ENCODE results near the gene POLRMT. TPM values are rescaled to one million over a fixed set of nuclear protein-coding genes. Genes with fewer than 3 reads are reported as not detected.
"Not testable (repeated sequence)": the region's sequence is repeated elsewhere in the genome, so short reads cannot be mapped to it uniquely, and the experiment has no call there.

Gene POLRMT
- total and polyA plus RNA-seq, 2 experiments from 2014 or later, result 98.0 to 148 TPM

DNA sequence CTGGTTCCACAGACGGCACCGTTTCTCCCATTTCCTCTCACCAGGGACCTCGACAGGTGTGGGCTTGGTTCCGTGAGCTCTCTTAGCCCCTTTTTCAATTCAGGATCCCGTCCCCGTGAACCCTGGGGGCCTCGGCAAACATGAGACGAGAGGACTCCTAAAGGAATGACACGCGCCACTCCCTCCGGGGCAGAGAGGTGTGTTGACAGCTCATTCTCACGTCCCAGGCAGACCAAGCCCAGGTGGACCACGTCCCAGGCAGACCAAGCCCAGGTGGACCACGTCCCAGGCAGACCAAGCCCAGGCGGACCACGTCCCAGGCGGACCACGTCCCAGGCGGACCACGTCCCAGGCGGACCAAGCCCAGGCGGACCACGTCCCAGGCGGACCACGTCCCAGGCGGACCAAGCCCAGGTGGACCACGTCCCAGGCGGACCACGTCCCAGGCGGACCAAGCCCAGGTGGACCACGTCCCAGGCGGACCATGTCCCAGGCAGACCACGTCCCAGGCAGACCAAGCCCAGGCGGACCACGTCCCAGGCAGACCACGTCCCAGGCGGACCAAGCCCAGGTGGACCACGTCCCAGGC, 33.7 kb upstream of the POLRMT start:
- not testable (repeated sequence) for H3K4me3 ChIP-seq; ATAC-seq; H3K36me3 ChIP-seq (ENCODE audit: insufficient read depth); H2AFZ ChIP-seq; H3K27ac Mint-ChIP-seq; H3F3A ChIP-seq (replicated peaks; ENCODE audit: low read depth); H4K20me1 ChIP-seq (replicated peaks; ENCODE audit: insufficient read depth); H3K9me2 ChIP-seq (ENCODE audit: insufficient read depth); H3K4me3 Mint-ChIP-seq; DNase-seq (ENCODE audit: low spot score); H3K4me2 ChIP-seq; H3K36me3 Mint-ChIP-seq (ENCODE audit: low read depth); H3K4me1 ChIP-seq (ENCODE audit: insufficient read depth); H3K27ac ChIP-seq (ENCODE audit: low read depth); H3K4me1 Mint-ChIP-seq; H3K27me3 ChIP-seq (ENCODE audit: insufficient read depth); H3K79me2 ChIP-seq (replicated peaks; ENCODE audit: insufficient read depth)
- peaks cover 18% of the 10 kb centered on the region for H3K9me3 Mint-ChIP-seq
- H3K27me3 Mint-ChIP-seq (ENCODE audit: insufficient read depth, low read depth, poor library complexity), result peaks cover 13% of the 10 kb centered on the region

- peaks cover 6% of the 10 kb centered on the region for H3K4me1 ChIP-seq (ENCODE audit: insufficient read depth)
- H3K27me3 Mint-ChIP-seq (ENCODE audit: insufficient read depth, low read depth, poor library complexity), result peaks cover 16% of the 10 kb centered on the region
- TF ChIP-seq CREB1 (CRISPR knock-in tag; IDR thresholded peaks at IDR 0.05; ENCODE audit: low read depth) (no peak), EZH2phosphoT487 (IDR thresholded peaks at IDR 0.05; ENCODE audit: unreplicated experiment) (no peak), ZNF462 (CRISPR knock-in tag; IDR thresholded peaks at IDR 0.05) (no peak), CTCF (conservative IDR thresholded peaks at IDR 0.05; ENCODE audit: low read depth in 2 of 2) (peak; percentile 82 to 97), NANOG (IDR thresholded peaks at IDR 0.05; ENCODE audit: borderline replicate concordance) (no peak)
- TF ChIP-seq, protein P1, sequence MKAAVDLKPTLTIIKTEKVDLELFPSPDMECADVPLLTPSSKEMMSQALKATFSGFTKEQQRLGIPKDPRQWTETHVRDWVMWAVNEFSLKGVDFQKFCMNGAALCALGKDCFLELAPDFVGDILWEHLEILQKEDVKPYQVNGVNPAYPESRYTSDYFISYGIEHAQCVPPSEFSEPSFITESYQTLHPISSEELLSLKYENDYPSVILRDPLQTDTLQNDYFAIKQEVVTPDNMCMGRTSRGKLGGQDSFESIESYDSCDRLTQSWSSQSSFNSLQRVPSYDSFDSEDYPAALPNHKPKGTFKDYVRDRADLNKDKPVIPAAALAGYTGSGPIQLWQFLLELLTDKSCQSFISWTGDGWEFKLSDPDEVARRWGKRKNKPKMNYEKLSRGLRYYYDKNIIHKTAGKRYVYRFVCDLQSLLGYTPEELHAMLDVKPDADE (IDR thresholded peaks at IDR 0.05), result no peak
- H2AFZ ChIP-seq, result 0 out of 2 replicates have a peak overlapping the region, but pooled peaks have one; percentile 76
- peaks cover 13% of the 10 kb centered on the region for H3K4me1 Mint-ChIP-seq
- DNase-seq (ENCODE audit: low spot score) (peak; percentile 96), ATAC-seq (peak; percentile 65)
- H3K27ac ChIP-seq (ENCODE audit: low read depth), result no peak overlapping the region
- peak overlapping the region; percentile 48; the same call in 2 of the 3 replicates for H3K4me3 Mint-ChIP-seq
- H3K36me3 Mint-ChIP-seq (ENCODE audit: low read depth), result no peaks in the 10 kb centered on the region; the same call in 1 of the 3 replicates
- no peak overlapping the region for H3K4me2 ChIP-seq
- peaks cover 29% of the 10 kb centered on the region for H3K79me2 ChIP-seq (replicated peaks; ENCODE audit: insufficient read depth)
- peaks cover 8% of the 10 kb centered on the region; the same call in 1 of the 2 replicates for H3F3A ChIP-seq (replicated peaks; ENCODE audit: low read depth)
- no peaks in the 10 kb centered on the region for H3K27me3 ChIP-seq (ENCODE audit: insufficient read depth)
- no peaks in the 10 kb centered on the region for H3K36me3 ChIP-seq (ENCODE audit: insufficient read depth)
- H3K27ac Mint-ChIP-seq, result no peak overlapping the region
- H3K9me2 ChIP-seq (ENCODE audit: insufficient read depth), result no peaks in the 10 kb centered on the region
- no peak overlapping the region for H3K4me3 ChIP-seq
- H3K9me3 Mint-ChIP-seq, result peaks cover 18% of the 10 kb centered on the region
- H4K20me1 ChIP-seq (replicated peaks; ENCODE audit: insufficient read depth), result peaks cover 18% of the 10 kb centered on the region
Measured at GRCh38 chr19:664913-665443, 31.6 kb upstream of the POLRMT start.
